GM12878 (cell line): ENCODE data around the gene SOX10. TPM values are rescaled to one million over a fixed set of nuclear protein-coding genes. Genes with fewer than 3 reads are reported as not detected.

Experiments
- ATAC-seq: fragments of 200-7000 bp; cut with Tn5 transposase; 3 replicates; pipeline ENCODE4 v1.9.1; 2020; ENCODE audit warnings: mild to moderate bottlenecking, moderate library complexity
- BruUV-seq: library from RNA; stranded (reverse); fragments of 400-500 nt; replicated peaks from 2 replicates; lab custom pipeline; 2021; lab: Mats Ljungman, UMichigan
- CTCF ChIA-PET: fragments of 300-600 bp; sonication (Branson Sonifier 250); formaldehyde crosslinking; extraction: SDS; loops from one replicate; lab custom pipeline; 2021; ENCODE audit warnings: inconsistent platforms; lab: Yijun Ruan, JAX
- POLR2A ChIA-PET: fragments of 350-600 bp; formaldehyde crosslinking; extraction: SDS; loops from one replicate; lab custom pipeline; 2021; ENCODE audit warnings: inconsistent platforms; lab: Charles Lee
- RAD21 ChIA-PET: fragments of 300-600 bp; sonication (Branson Sonifier 250); formaldehyde crosslinking; loops from one replicate; lab custom pipeline; 2023; ENCODE audit warnings: antibody characterized with exemption; ENCODE audit not compliant: unreplicated experiment; lab: Charles Lee
- SMC1A ChIA-PET: fragments of 300-600 bp; sonication (Branson Sonifier 250); formaldehyde crosslinking; loops from one replicate; lab custom pipeline; 2023; ENCODE audit not compliant: unreplicated experiment, uncharacterized antibody; lab: Charles Lee
- DNase-seq: peaks from one replicate; pipeline ENCODE4 v3.0.0-alpha.2; 2011; ENCODE audit warnings: low read depth, low spot score
- FAIRE-seq: peaks from 3 replicates; lab custom pipeline; 2011; peaks lifted over from hg19 to GRCh38; lab: Jason Lieb, UNC
- H2AFZ ChIP-seq: 2 replicates; pipeline ENCODE4 v1.6.0; 2011; ENCODE audit warnings: low read depth, low read length, control low read depth; ENCODE audit not compliant: control insufficient read depth
- H3K27ac ChIP-seq: 2 replicates; pipeline ENCODE4 v1.5.1; 2011; ENCODE audit warnings: control low read depth; ENCODE audit not compliant: control insufficient read depth, insufficient read depth
- H3K27me3 ChIP-seq, 2 experiments: replicated peaks in 1 of 2; 2 replicates each; pipeline versions ENCODE4 v1.6.0 to v1.6.1; 2011; ENCODE audit warnings: low read length in 1 of 2; ENCODE audit not compliant: control insufficient read depth in 2 of 2, insufficient read depth in 2 of 2
- H3K36me3 ChIP-seq, 2 experiments: 2 replicates each; pipeline ENCODE4 v1.5.1; 2011; ENCODE audit warnings: low read length in 1 of 2; ENCODE audit not compliant: control insufficient read depth in 2 of 2, insufficient read depth in 2 of 2
- H3K4me1 ChIP-seq: 2 replicates; pipeline ENCODE4 v1.6.1; 2011; ENCODE audit warnings: mild to moderate bottlenecking, low read length, moderate library complexity, mixed read lengths; ENCODE audit not compliant: control insufficient read depth, insufficient read depth
- H3K4me2 ChIP-seq: 2 replicates; pipeline ENCODE4 v1.6.0; 2011; ENCODE audit warnings: control low read depth; ENCODE audit not compliant: control insufficient read depth, insufficient read depth
- H3K4me3 ChIP-seq: fragments of 200-600 bp; sonication (generic); 2 replicates; pipeline ENCODE4 v1.5.1; 2016
- H3K79me2 ChIP-seq: 2 replicates; pipeline ENCODE4 v1.6.0; 2011; ENCODE audit warnings: low read length; ENCODE audit not compliant: control insufficient read depth, insufficient read depth
- H3K9ac ChIP-seq: 2 replicates; pipeline ENCODE4 v1.8.0; 2011; ENCODE audit warnings: low read length, control low read depth, mixed read lengths; ENCODE audit not compliant: control insufficient read depth, insufficient read depth
- H3K9me3 ChIP-seq: replicated peaks from 3 replicates; pipeline ENCODE4 v1.5.1; 2011; ENCODE audit warnings: mild to moderate bottlenecking, low read length; ENCODE audit not compliant: control insufficient read depth, insufficient read depth
- H4K20me1 ChIP-seq: 2 replicates; pipeline ENCODE4 v1.6.0; 2011; ENCODE audit not compliant: control insufficient read depth, insufficient read depth
- ATF2 ChIP-seq: IDR thresholded peaks from 2 replicates; pipeline ENCODE4 v1.6.1; 2012; ENCODE audit warnings: low read length, inconsistent platforms
- CHD1 ChIP-seq: IDR thresholded peaks from 2 replicates; pipeline ENCODE4 v1.6.1; 2012; ENCODE audit warnings: low read depth, low read length, improper control_type of control experiment
- FOXM1 ChIP-seq: IDR thresholded peaks from 2 replicates; pipeline ENCODE4 v1.6.1; 2012; ENCODE audit warnings: low read depth, mild to moderate bottlenecking, inconsistent platforms, low read length, moderate library complexity
- MXI1 ChIP-seq: fragments of 150-350 bp; IDR thresholded peaks from 2 replicates; pipeline ENCODE4 v1.6.1; 2011; ENCODE audit warnings: low read depth, mild to moderate bottlenecking, inconsistent platforms, low read length, improper control_type of control experiment
- NBN ChIP-seq: fragments of 450-650 bp; IDR thresholded peaks from 2 replicates; pipeline ENCODE4 v1.6.1; 2016
- NFXL1 ChIP-seq: fragments of 450-650 bp; IDR thresholded peaks from 2 replicates; pipeline ENCODE4 v1.6.1; 2017; ENCODE audit warnings: antibody characterized with exemption, mild to moderate bottlenecking, borderline replicate concordance
- NKRF ChIP-seq: fragments of 450-650 bp; conservative IDR thresholded peaks from 2 replicates; pipeline ENCODE4 v1.6.1; 2017; ENCODE audit warnings: mild to moderate bottlenecking, moderate library complexity
- NRF1 ChIP-seq: conservative IDR thresholded peaks from 2 replicates; pipeline ENCODE4 v1.6.1; 2011; ENCODE audit warnings: mild to moderate bottlenecking, low read depth, low read length, improper control_type of control experiment
- PAX8 ChIP-seq: fragments of 450-650 bp; IDR thresholded peaks from 2 replicates; pipeline ENCODE4 v1.6.1; 2017; ENCODE audit warnings: mild to moderate bottlenecking, moderate library complexity
- PKNOX1 ChIP-seq: fragments of 450-650 bp; IDR thresholded peaks from 2 replicates; pipeline ENCODE4 v1.6.1; 2016; ENCODE audit warnings: mild to moderate bottlenecking
- RCOR1 ChIP-seq: conservative IDR thresholded peaks from 2 replicates; pipeline ENCODE4 v1.6.1; 2012; ENCODE audit warnings: low read depth, low read length, improper control_type of control experiment
- RELA ChIP-seq: fragments of 450-650 bp; IDR thresholded peaks from 2 replicates; pipeline ENCODE4 v1.8.0; 2014; ENCODE audit warnings: borderline replicate concordance; ENCODE audit not compliant: partially characterized antibody
- SIN3A ChIP-seq: IDR thresholded peaks from 2 replicates; pipeline ENCODE4 v1.6.1; 2012; ENCODE audit warnings: low read depth, low read length, improper control_type of control experiment
- SRF ChIP-seq, 2 experiments: IDR thresholded peaks; 2 replicates each; pipeline ENCODE4 v1.6.1; 2011; ENCODE audit warnings: low read depth in 2 of 2, low read length in 2 of 2, mild to moderate bottlenecking in 1 of 2, moderate library complexity in 1 of 2
- TAF1 ChIP-seq: IDR thresholded peaks from 2 replicates; pipeline ENCODE4 v1.6.1; 2011; ENCODE audit warnings: mild to moderate bottlenecking, low read depth, low read length, borderline replicate concordance
- TCF3 ChIP-seq: IDR thresholded peaks from 2 replicates; pipeline ENCODE4 v1.6.1; 2012; ENCODE audit warnings: low read depth, mild to moderate bottlenecking, low read length, borderline replicate concordance; ENCODE audit not compliant: insufficient read depth
- WGBS: methylation state at CpG from one replicate; pipeline ENCODE4 v1.1.6; 2016; ENCODE audit warnings: low lambda C conversion rate; ENCODE audit not compliant: insufficient replicate concordance, insufficient coverage; ENCODE audit errors: missing lambda C conversion rate; 5-methylcytosine and 5-hydroxymethylcytosine counted together
- in situ Hi-C: fragments of 300-500 bp; cut with MboI; formaldehyde crosslinking; loops from 9 replicates; pipeline ENCODE4 v1.14.3; 2018; ENCODE audit warnings: mixed read lengths
- intact Hi-C: fragments of 100-400 bp; cut with micrococcal nuclease; formaldehyde crosslinking; loops from one replicate; pipeline ENCODE4 v1.14.2; 2022; ENCODE audit not compliant: unreplicated experiment
- polyA plus RNA-seq, 11 experiments: library from polyadenylated mRNA; depleted of rRNA in 4 of 11; unstranded in 6 of 11; stranded (reverse) in 5 of 11; fragments of >200 nt; fragmentation: Nextera tagmentation in 4 of 11; fragmentation: Illumina TruSeq in 1 of 11; extraction: Ambion mirVana in 4 of 11; extraction: Trizol in 1 of 11; gene quantifications; 1 replicate in 1 of 11; 2 replicates in 10 of 11; pipeline versions ENCODE4 v1.2.1 to v1.2.3, GENCODE V29; 2011 to 2016; ENCODE audit warnings: inconsistent platforms in 2 of 11, missing spikeins in 2 of 11, low read depth in 1 of 11
- total RNA-seq, 4 experiments: library from RNA; depleted of rRNA in 3 of 4; stranded (reverse); fragments of >200 nt in 3 of 4; fragmentation: Illumina TruSeq in 1 of 4; extraction: Trizol in 1 of 4; gene quantifications; 2 replicates each; pipeline versions ENCODE4 v1.2.1 to v1.2.3, GENCODE V29; 2013 to 2021

The SOX10 gene
- total and polyA plus RNA-seq, 10 of the 15 experiments (the other 5 are each of a cell fraction or from before 2014, with no cell fraction given) = 0.05 TPM; not detected in 9

- in situ Hi-C loops = no loop called here
- intact Hi-C loops = loop anchor here (5.0 kb wide), 1 partner anchor 61 kb away; the partner anchor contains the start of gene MICALL1
- H3K4me2 ChIP-seq = no peak overlapping the region
- WGBS = 84% methylated on average over 5 of the region's 5 CpGs
- no peak overlapping the region for H2AFZ ChIP-seq
- no peak overlapping the region for H3K4me3 ChIP-seq
- POLR2A ChIA-PET = no interaction called here
- FAIRE-seq (no peak), DNase-seq (no peak), ATAC-seq (no peak)
- no peaks in the 10 kb centered on the region; the same call in 1 of the 2 replicates for H4K20me1 ChIP-seq
- H3K27me3 ChIP-seq = no peaks in the 10 kb centered on the region
- H3K9ac ChIP-seq = no peak overlapping the region
- SMC1A ChIA-PET = no interaction called here
- H3K27ac ChIP-seq = no peak overlapping the region
- no peaks in the 10 kb centered on the region for H3K9me3 ChIP-seq
- H3K79me2 ChIP-seq = no peaks in the 10 kb centered on the region
- H3K4me1 ChIP-seq = no peaks in the 10 kb centered on the region
- BruUV-seq = no TSS peak
- H3K36me3 ChIP-seq = peaks cover 17 to 19% of the 10 kb centered on the region in 2 experiments; a peak in 3 of 4 replicates
- CTCF ChIA-PET = interaction anchor here (1.8 to 6.1 kb wide), 3 partner anchors 15 to 151 kb away, joined by 4 to 59 read pairs (median 42); partner anchors contain the start of genes C22orf23, MICALL1 and POLR2F
- RAD21 ChIA-PET = no interaction called here
- no peak for TF ChIP-seq NRF1
- TF ChIP-seq PAX8 = no peak
- TF ChIP-seq TCF3 = no peak
- no peak for TF ChIP-seq RELA
- TF ChIP-seq ATF2 = no peak
- no peak for TF ChIP-seq NFXL1
- TF ChIP-seq NKRF = no peak
- no peak for TF ChIP-seq PKNOX1
- no peak for TF ChIP-seq SIN3A
- no peak for TF ChIP-seq RCOR1
- no peak for TF ChIP-seq SRF (IDR thresholded peaks at IDR 0.05; ENCODE audit: low read depth in 2 of 2, low read length in 2 of 2)
- no peak for TF ChIP-seq TAF1
- TF ChIP-seq MXI1 = no peak
- TF ChIP-seq NBN = no peak
- no peak for TF ChIP-seq CHD1
- TF ChIP-seq FOXM1 = no peak
Observed at GRCh38 chr22:37968452-37969251, 15.7 kb downstream of the SOX10 start.
